DMS53 treated with DMSO at 0.1 percent for 48 hours (cell line): Measurements from ENCODE around the gene ADH7.
"Not testable (repeated sequence)": the region's sequence is repeated elsewhere in the genome, so short reads cannot be mapped to it uniquely, and the experiment has no call there.

ENCODE experiments used
- DNase-seq: peaks from one replicate; lab custom pipeline; 2025; ENCODE audit not compliant: unreplicated experiment; lab: John Stamatoyannopoulos, UW

ADH7 gene

GRCh38 chr4:99382745-99383360, 52.3 kb downstream of the ADH7 start:
- DNase-seq = no peak

- DNase-seq = no peak
Observed at GRCh38 chr4:99381588-99382175, 53.5 kb downstream of the ADH7 start.

- DNase-seq = no peak
Observed at GRCh38 chr4:99379571-99379970, 55.6 kb downstream of the ADH7 start.

GRCh38 chr4:99378876-99379275, 56.3 kb downstream of the ADH7 start:
- DNase-seq = no peak

- not testable (repeated sequence) for DNase-seq
Observed at GRCh38 chr4:99377341-99377740, 57.8 kb downstream of the ADH7 start.

- not testable (repeated sequence) for DNase-seq
Observed at GRCh38 chr4:99372464-99372863, 62.7 kb downstream of the ADH7 start.

- not testable (repeated sequence) for DNase-seq
Observed at GRCh38 chr4:99367817-99368216, 67.3 kb downstream of the ADH7 start.

GRCh38 chr4:99366491-99366890, 68.7 kb downstream of the ADH7 start:
- DNase-seq = no peak

GRCh38 chr4:99362768-99363167, 72.4 kb downstream of the ADH7 start:
- DNase-seq = no peak
